ENCODE measurements around the gene PLA2G4E.

PLA2G4E gene

GRCh38 chr15:42024303-42024702, 3.5 kb upstream of the PLA2G4E start:
- DNase-seq (ENCODE audit: low read depth in 2 of 2, low spot score in 1 of 2), result no peak

- no peak for DNase-seq (ENCODE audit: low read depth in 2 of 2, low spot score in 1 of 2)
These were observed 751 bp upstream of the PLA2G4E start for GRCh38 chr15:42021593-42021992.

DNA sequence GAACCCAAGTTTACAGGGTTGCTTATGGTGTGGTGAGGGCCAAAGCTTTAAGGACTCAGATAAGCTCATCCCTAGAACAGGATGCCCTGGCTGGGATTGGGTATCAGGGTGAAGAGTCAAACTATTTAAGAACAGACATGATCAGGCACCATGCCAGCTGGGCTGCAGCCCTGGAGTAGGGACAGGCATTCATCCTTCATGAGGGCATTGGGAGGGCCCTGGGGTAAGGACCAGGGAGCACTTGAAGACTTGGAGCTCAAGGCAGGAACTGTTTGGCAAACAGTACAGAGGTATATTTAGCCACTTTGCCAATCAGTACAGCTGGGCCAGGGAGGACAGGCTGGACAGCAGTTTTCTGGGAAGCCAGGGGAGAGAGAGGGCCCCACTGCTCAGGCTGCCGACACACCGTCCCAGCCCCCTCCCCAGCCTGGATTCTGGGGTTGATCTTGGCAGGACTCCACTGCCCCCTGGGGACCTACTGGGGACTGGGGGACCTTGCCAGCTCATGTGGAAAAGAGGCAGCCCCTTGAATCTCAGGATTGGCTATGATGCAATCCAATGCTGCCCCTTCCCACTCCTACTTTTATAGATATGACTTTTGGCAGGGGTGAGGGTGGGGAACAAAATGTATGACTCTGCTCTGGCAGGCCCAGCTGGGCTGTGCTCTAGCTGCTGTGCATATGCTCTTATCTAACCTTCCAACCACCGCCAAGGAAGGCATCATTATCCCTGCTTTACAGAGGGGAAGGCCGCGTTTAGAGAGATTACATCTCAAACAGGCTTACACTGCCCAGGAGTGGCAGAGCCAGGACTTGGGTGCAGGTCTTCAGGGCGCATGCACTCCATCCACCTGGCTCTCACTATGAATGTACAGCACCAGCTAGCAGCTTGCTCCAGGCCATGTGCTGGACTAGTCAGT, 2.3 kb downstream of the PLA2G4E start:
- DNase-seq (ENCODE audit: low read depth in 2 of 2, low spot score in 1 of 2), result no peak

DNA sequence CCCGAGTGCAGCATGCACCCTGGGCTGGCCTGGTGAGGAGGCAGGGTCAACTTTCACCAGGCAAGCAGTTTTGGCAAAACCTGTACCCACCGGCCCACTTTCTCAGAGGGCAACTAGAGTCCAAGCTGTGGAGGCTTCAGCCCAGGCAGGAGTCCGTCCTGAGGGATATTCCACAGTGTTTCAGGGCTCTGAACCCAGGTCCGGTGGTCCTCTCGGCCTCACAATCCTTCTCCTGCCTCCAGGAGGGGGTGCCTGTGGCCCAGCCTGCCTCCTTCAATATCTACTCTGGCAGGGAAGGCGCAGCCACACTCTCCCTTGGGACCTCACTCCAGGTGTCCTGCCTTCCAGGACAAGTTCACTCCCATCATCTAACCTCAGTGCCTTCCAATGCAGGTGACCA, 3.9 kb downstream of the PLA2G4E start:
- no peak for DNase-seq (ENCODE audit: low read depth in 2 of 2, low spot score in 1 of 2)

DNA sequence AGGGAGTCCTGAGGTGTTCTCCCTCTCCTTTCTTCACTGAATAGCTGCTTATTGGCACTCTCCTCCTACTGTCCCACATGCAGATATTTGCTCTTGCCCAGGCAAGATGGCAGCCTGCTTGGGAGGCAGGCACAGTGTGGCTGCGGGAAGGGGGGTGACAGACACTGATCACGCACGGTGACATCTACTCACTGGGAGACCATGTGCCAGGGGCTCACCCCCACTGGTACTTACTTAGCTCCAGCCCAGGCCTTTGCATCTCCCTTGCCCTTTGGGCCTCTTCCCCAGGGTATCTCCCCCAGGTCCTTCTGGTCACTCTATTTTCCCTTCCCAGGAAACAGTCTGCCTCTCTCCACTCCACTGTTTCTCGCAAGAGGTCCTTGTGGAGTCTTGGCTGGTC, 6.4 kb downstream of the PLA2G4E start:
- no peak for DNase-seq (ENCODE audit: low read depth in 2 of 2, low spot score in 1 of 2)

GRCh38 chr15:42012928-42013482, 7.8 kb downstream of the PLA2G4E start:
- no peak for DNase-seq (ENCODE audit: low read depth in 2 of 2, low spot score in 1 of 2)

GRCh38 chr15:42012241-42012640, 8.6 kb downstream of the PLA2G4E start:
- no peak for DNase-seq (ENCODE audit: low read depth in 2 of 2, low spot score in 1 of 2)

- no peak for DNase-seq (ENCODE audit: low read depth in 2 of 2, low spot score in 1 of 2)
These were observed 9.8 kb downstream of the PLA2G4E start for GRCh38 chr15:42011074-42011473.

DNA sequence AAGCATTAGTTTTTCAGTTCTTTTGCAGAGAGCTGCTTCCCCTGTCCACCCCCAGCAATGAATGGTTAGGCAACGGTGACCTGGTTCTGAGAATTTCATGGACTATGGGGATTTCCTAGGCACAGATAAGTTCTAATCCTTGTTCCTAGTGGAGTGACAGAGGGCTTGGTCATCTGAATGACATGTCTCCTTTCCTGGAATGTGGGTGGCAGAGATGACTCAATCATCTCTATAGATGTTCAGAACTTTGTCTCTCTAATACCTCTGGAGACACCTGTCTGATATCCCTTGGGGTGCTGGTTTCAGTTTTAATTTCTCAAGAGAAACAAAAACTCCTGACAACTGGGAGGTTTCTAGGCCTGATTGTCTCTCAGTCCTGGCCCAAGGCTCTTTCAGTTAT, 10.4 kb downstream of the PLA2G4E start:
- DNase-seq (ENCODE audit: low read depth in 2 of 2, low spot score in 1 of 2), result no peak

- no peak for DNase-seq (ENCODE audit: low read depth in 2 of 2, low spot score in 1 of 2)
These were observed 11.4 kb downstream of the PLA2G4E start for GRCh38 chr15:42009474-42009873.

DNA sequence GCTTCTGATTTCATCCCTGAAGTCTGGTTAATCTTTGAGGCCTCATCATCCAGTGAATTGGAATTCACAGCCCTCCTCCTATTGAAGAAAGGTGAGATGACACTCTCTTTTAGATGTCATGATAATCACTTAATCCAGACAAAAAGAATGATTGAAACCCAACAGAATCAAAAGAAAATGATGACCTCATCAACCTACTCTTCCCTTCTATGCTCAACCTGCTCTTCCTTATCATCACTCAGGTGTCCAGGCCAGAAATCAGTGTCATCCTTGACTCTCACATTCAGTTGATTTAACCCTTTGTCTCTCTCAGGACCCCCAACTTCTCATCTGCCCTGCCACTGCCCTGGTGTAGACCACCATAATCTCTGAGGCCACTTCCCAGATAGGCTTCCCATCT, 11.8 kb downstream of the PLA2G4E start:
- DNase-seq (ENCODE audit: low read depth in 2 of 2, low spot score in 1 of 2), result no peak

GRCh38 chr15:42007386-42007785, 13.5 kb downstream of the PLA2G4E start:
- DNase-seq (ENCODE audit: low read depth in 2 of 2, low spot score in 1 of 2), result no peak

DNA sequence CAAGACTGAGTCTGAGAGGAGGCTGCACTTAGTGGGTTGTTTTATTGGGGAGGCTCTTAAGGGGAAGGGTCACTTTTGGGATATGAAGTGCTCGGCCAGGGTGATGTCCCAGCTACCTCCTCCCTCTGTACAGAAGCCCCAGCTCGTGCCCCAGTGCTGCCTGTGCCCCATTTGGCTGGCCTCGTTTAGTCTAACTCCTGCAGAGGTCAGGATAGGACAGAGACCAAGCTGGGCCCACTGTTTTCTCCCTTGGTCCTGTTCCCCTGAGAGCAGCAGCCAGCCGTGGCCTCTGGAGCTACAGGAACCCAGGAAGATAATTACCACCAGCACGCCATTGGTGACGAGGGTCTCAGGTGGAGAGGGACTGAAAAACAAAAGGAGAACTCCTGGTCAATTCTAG, 18.5 kb downstream of the PLA2G4E start:
- DNase-seq (ENCODE audit: low read depth in 2 of 2, low spot score in 1 of 2), result no peak

DNA sequence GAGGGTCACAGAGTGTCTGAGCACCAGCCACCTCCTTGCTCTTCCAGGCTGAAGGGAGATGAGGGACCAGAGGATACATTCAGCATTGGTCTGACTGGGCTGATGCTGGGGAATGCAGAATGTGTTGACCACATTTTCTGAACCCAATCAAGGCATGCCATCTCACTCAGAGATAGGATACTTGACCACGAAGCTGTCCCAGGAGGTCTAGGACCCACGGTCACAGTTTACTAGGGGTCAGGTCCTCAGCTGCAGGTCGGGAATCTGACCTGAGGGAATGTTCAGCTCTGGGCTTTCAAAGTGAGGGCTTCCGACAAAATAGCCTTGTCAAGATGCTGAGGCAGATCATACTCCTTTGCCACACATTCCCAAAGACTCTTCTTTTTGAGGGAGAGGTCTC, 19.6 kb downstream of the PLA2G4E start:
- no peak for DNase-seq (ENCODE audit: low read depth in 2 of 2, low spot score in 1 of 2)

DNA sequence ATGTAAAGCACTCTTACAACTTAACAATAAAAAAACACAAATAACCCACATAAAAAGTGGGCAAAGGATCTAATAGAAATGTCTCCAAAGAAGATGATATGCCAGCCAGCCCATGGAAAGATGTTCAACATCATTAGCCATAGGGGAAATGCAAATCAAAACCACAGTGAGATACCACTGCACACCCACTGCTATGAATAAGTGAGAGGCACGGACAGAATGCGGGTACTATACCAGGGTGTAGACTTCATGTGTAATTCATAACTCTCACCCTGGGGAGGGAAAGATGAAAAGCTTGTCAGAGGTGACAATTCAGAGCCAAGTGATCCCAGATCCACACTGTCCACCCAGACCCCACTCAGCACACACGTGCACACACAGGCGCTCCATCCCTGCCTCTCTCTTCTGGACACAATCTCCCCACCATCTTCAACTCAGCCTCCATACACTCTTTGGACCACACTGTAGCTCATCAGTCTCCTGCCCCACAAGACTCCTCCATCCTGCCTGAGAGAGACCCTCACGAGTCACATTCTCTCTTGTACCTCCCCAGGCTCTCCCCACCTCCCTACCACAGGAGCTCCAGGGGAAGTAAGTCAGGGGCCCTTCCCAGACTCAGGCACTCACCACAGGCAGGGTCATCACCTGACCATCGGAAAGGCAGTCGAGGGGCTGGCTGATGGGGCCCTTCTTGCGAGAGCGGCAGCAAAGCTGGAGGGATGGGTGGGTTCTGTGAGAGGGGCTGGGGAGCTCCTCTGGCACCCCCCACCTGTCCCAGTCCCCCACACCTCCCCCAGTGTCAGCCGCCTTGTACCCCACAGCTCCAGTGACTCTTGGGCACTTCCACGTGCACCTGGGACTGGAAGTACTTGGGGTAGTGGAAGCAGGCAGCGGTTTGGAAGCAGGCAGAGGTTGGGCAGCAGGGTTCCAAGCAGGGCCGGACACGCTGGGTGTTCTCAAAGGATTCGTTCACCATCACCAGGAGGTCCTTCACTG, 21.3 kb downstream of the PLA2G4E start:
- DNase-seq (ENCODE audit: low read depth in 2 of 2, low spot score in 1 of 2), result no peak

GRCh38 chr15:41997845-41998244, 23.0 kb downstream of the PLA2G4E start:
- DNase-seq (ENCODE audit: low read depth in 2 of 2, low spot score in 1 of 2), result no peak

DNA sequence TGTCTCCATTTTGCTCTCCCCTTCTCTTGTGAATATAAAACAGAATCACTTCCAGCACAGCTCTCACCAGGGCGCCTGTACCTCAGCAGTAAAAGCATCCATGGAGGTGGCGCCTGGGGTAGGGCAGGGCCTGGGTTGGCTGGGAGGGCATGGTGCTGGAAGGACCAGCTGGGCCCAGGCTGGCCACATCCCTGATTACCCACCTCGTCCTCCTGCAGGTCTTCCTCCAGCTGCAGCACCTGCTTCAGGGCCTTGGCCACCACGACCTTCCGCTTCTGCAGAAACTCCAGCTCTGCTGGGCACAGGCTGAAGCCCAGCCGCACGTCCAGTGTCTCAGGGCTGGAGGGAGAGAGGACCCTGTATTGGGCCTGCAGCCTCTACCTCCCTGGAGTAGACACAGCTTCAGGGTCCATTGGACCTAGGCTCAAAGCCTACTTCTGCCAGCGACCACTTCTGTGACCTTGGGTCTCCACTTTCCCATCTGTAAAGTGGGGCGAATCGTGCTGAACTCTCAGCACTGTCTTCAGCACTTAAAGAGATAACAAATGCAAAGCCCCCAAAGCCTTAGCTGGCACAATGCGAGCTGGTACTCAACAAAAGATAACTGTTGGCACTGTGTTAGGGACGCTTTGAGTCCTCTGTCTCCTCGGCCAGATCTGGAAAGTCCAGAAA, 23.8 kb downstream of the PLA2G4E start:
- DNase-seq (ENCODE audit: low read depth in 2 of 2, low spot score in 1 of 2), result no peak

- no peak for DNase-seq (ENCODE audit: low read depth in 2 of 2, low spot score in 1 of 2)
These were observed 24.5 kb downstream of the PLA2G4E start for GRCh38 chr15:41996376-41996775.

DNA sequence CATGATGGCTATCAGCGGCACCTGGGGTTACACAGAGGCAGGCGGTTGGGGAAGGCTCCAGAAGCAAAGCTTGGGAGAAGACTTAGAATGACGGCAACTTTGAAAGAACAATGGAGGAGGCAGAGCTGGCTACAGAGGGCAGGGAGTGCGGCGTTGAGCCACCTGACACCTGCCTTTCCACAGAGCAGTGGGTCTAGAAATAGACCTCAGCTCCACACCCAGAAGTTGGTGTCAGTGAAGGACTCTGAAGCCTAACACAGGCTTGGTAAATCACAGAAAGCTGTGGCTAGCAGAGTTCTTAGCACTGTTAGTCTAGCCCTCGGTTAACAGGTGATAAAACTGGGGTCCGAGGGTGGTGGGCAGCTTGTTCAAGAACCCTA, 25.4 kb downstream of the PLA2G4E start:
- DNase-seq (ENCODE audit: low read depth in 2 of 2, low spot score in 1 of 2), result no peak

DNA sequence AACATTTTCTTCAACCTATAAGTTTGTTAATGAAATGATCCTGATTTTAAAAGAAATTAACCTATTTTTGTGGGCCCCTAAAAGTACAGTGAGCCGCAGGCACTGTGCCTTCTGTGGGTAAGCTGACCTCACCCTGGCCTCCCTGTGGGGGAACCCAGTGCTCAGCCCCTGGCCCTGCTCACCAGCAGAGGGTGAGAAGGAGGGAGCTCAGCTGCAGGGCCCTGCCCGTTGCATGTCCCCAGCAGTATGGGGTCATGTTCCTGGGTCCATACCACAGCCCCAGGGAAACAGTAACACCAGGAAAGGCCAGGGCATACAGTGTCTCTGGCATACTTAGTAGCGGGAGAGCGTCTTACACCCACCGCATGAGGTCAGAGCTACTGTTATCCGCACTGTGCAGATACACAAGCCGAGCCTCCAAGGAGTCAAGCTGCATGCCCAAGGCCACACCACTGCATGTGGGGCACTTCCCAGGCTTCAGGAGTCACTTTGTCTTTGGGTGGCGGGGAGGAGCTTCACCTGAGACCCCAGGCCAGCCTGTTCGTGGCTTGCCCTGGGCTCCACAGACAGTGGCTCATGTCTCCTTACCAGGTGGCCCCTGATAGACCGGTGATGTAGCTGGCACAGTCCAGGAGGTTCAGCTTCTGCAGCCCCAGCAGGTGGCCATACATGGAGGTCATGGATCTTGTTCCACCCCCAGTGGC, 25.9 kb downstream of the PLA2G4E start:
- DNase-seq (ENCODE audit: low read depth in 2 of 2, low spot score in 1 of 2), result no peak

Data from stimulated activated CD8-positive, alpha-beta memory T cell treated with anti-CD3 and anti-CD28 coated beads, Interleukin-4, amount 100 ng/mL, for 4 hours (primary cell).